ENCODE measurements around the gene IZUMO4.

IZUMO4 gene

DNA sequence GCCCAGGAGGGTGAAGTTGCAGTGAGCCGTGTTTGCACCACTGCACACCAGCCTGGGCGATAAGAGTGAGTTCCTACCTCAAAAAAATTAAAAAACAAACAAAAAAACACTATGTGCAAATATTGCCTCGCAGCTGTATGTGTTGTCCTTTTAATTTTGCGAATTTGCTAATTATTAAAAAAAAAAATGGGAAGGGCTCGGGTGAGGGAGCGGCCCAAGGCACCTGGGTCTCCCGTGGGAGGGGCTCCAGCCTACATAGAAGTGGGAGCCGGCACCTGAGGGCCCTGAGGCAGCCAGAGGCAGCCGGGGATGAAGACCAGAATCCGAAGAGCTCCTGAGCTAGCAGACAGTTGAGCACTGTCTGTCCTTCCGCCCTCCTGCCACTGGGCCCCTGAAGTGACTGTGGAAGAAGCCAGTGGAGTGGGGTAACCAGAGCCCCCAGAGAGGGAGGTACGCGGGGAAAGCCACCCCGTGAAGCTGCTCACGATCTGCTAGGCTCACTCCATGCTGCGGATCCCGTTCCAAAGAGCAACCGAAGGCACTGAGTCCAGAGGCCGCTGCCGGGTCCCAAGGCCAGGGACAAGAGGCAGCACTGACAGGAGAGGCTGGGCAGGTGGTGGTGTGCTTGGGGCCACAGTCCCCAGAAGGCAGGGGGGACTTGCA, 6.5 kb downstream of the IZUMO4 start:
- no peak for DNase-seq (ENCODE audit: low read depth in 2 of 2, low spot score in 1 of 2)

DNA sequence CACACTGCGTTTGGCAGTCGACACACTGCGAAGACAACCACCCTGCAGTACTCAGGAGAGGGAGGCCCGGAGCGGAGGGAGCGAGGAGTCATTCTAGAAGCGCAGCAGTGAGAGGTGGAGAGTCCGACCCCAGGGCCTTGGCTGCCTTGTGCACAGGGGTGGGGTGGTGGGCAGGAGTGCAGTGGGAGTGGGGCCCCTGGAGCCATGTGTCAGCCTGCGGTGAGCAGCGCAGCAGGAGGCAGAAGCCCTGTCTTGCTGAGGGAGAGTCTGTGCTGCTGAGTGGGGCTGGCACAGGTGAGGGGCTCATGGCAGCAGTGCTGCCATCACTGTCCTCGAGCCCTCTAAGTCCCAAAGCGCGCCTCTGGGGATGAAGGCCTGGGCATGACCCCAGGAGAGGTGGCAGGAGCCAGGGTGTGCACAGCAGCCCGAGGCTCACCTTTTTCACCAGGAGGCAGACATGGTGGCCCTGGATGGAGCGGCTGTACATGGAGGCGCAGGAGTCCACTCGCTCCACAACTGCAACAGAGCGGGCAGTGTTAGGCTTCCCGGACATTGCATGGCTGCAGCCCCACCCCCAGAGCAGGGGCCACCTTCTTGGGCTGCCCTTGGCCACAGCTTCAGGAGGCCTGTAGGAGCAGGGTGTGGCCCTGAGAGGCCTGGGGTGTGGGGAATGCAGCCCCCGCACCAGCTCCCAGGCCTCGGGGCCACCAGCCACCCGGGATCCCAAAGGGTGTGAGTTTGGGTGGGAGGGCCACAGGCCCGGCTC, 11.7 kb downstream of the IZUMO4 start:
- DNase-seq (ENCODE audit: low read depth in 2 of 2, low spot score in 1 of 2): no peak

DNA sequence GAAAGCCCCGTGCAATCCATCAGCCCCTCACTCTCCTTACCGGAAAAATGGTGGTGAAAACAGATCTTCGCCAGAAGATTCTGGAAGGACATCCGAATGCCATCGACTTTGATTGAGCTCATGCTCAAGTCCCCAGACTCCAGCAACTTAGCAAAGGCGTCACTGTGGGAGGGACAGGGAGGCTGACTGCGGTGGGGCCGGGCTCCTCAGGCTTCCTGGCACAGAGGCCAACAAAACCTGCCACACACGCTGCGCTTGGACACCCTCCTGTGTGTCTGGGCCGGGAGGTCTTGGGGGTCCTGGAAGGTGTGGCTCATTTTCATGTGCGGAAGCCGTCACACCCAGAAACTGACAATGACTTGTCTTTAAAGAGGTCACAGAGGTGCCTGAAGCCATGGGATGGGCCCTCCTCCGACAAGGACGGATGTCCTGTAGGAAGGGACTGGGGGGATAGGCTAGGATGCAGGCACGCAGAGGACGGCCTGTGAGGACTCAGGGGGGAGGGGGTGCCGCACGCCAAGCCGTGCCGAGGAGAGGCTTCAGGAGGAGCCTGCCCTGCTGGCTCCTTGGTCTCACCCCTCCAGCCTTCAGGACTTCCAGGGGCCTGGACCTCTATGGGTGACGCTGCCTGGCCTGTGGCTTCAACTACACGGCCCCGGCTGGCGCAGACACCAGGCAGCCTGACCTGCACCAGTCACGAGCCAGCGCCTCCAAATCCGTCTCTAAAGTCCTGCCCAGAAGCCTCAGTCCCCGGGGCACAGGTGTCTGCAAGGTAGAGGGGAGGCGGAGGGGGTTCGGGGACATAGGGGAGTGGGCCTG, 12.5 kb downstream of the IZUMO4 start:
- no peak for DNase-seq (ENCODE audit: low read depth in 2 of 2, low spot score in 1 of 2)

DNA sequence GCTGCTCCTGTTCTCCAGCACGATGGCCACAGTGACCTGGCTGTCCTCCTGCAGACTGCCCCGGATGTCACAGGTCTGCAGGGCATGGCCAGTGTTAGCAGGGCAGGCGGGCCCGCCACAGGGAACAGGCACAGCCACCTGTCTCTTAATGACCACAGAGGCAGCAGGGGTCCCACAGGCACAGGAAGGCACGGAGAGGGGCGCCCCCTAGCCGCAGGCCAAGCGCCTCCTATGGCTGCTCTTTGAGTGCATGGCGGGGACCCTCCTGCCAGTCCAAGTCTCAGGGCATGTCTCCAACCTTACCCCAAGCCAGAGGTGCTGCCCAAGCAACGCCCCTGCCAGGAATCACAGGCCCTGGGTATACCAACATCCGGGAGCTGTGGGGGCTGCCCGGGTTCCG, 14.1 kb downstream of the IZUMO4 start:
- no peak for DNase-seq (ENCODE audit: low read depth in 2 of 2, low spot score in 1 of 2)

DNA sequence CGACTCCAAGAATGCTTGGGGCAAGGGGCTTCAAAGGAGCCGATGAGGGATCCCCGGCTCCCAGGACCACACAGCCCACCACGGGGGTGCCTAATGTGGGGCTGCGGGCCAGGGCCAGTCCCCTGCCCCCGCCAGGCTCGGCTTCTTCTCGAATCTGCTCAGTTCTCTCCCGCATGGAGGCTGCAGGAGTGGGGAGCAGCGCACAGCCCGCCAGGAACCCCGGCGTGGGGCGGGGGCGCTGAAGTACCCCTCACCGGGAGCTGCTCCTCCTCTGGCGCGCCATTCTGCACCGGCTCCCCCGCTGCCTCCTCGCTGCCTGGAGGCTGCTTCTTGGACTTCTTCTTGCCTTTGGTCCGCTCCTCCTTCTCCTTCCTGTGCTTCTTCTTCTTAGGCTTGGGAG, 14.7 kb downstream of the IZUMO4 start:
- DNase-seq (ENCODE audit: low read depth in 2 of 2, low spot score in 1 of 2): no peak

DNA sequence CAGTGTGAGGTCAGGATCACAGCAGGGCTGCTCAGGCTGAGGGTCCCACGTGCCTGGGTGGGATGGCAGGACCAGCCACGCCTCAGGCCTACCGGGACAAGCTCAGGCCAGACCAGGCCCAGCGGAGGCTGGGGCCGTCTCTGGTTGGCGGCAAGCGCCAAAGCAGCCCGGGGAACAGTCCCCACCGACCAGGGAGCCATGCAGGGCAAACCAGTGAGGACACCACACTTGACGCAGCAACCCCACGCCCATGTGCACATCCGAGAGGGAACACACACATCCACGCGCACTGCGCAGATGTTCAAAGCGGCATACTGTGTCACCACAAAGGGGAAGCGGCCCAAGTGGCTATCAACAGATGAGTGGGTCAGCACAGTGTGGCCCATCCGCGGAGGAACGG, 15.2 kb downstream of the IZUMO4 start:
- no peak for DNase-seq (ENCODE audit: low read depth in 2 of 2, low spot score in 1 of 2)

GRCh38 chr19:2112516-2113320, 16.0 kb downstream of the IZUMO4 start:
- no peak for DNase-seq (ENCODE audit: low read depth in 2 of 2, low spot score in 1 of 2)

- DNase-seq (ENCODE audit: low read depth in 2 of 2, low spot score in 1 of 2): no peak
Observed at GRCh38 chr19:2113439-2114211, 16.9 kb downstream of the IZUMO4 start.

DNA sequence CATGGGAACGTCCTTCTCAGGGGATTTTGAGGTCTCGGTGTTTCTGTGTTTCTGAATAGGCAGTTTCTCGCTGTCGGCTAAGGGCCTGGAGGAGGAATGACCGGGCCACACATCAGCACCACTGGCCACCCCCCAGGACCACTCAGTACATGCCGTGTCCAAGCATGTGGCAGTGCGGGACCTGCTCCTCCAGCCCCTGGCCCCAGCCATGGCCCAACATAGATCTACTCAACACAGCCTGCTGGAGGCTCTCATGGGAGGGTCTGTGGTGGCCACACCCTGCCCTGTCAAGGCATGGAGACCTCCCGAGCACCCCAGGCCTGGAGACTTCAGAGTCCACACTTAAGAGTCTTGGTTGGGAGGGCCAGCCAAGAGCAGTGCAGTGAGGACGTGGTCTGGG, 17.5 kb downstream of the IZUMO4 start:
- no peak for DNase-seq (ENCODE audit: low read depth in 2 of 2, low spot score in 1 of 2)

DNA sequence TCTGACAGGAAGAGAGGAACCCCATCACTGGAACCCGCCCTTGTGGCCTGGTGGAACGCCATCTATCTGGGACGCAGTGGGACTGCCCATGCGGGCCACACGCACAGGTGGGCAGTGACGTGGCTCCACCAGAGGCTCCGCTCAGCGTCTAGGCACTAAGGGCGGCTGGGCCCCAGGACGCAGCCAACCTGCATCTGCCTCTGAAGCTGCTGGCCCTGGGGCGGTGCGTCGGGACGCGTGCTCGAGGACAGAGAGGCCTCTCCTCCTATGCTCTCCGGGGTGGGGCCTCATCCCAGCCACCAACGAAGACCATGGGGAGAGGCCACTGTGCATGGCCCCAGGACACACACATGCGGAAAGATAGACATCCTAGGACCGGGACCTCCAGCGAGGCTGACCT, 18.1 kb downstream of the IZUMO4 start:
- DNase-seq (ENCODE audit: low read depth in 2 of 2, low spot score in 1 of 2): no peak

GRCh38 chr19:2115324-2115723, 18.6 kb downstream of the IZUMO4 start:
- DNase-seq (ENCODE audit: low read depth in 2 of 2, low spot score in 1 of 2): no peak

GRCh38 chr19:2115911-2116426, 19.3 kb downstream of the IZUMO4 start:
- DNase-seq (ENCODE audit: low read depth in 2 of 2, low spot score in 1 of 2): no peak

DNA sequence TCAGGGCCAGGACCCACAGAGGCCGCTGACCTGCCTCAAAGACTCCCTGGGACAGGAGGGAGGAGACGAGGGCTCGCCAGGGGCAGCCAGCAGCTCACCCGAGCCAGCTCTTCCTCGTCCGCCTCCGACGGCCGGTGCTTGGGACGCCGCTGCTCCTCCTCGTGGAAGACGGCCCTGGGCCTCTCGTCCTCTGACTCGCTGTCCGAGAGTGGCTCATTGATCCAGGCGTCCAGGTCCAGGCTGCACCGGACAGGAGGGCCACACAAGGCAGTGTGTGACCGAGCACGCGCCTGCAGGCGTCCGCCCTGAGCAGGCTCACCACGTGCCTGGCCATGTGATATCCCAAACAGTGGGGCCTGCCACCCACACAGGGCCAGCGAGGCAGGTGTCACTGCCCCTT, 19.8 kb downstream of the IZUMO4 start:
- DNase-seq (ENCODE audit: low read depth in 2 of 2, low spot score in 1 of 2): no peak

DNA sequence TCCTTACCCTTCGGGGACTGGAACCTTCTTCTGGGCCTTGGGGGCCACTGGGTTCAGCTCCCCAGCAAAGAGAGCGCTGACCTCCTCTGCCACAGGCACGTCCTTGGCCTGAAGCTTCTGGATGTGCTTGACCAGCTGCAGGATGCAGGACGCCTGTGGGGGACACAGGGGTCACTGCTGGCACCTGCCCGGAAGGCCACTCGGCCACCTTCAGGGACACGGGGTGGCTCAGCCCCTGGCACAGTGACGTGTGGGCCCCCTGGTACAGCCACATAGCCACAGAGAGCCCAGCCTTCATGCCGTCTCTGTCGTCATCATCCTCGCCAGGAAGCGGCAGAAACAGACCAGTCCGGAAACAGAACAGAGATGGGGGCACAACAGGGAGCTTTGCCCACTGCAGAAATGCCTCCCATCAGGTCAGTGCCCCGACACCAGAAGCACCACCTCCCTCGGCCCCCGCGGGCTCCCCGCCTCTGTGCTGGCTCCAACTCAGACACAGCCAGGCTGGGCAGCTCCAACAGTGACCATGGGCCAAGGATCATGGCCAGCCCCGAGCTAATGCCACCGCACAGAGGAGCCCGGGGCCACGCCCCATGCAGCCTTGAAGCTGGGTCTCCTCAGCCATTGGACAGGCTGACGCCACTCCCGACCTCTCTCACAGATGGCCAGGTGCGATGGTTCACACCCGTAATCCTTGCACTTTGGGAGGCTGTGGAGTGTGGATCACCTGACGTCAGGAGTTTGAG, 20.7 kb downstream of the IZUMO4 start:
- DNase-seq (ENCODE audit: low read depth in 2 of 2, low spot score in 1 of 2): no peak

DNA sequence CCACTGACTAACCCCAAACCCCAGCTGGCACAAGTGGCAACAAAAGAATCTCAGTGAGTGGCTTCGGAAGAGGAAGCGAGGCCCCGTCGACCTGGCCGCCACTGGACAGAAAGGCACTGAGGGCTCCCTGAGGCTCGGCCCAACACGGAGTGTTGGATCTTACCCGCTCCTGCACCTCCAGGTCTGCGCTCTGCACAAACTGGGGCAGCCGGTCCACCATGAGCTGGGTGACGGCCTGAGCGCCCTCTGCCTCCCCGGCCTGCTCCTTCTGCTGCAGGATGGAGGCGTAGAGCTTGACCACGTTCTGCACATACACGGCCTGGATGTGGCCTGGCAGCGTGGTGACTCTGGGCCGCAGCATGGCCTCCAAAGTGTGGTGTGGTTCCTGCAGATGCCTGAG, 21.7 kb downstream of the IZUMO4 start:
- no peak for DNase-seq (ENCODE audit: low read depth in 2 of 2, low spot score in 1 of 2)

GRCh38 chr19:2119921-2120785, 23.4 kb downstream of the IZUMO4 start:
- no peak for DNase-seq (ENCODE audit: low read depth in 2 of 2, low spot score in 1 of 2)

DNA sequence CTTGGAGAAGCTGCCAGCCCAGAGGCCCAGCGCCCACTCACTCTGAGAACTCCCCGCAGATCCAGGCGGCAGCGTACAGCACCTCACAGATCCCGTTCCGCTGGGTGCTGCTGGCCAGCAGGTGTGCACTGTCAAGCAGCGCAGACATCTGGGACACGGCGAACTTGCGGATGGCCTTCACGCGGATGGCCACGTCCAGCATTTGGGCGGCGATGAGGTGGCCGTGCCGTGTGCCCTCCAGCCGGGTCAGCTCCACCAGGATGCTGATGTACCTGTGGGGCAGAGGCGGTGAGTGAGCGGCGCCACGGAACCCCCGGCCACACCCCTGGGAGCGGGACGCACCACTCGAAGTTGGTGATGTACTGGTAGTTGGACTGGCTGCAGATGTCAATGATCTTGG, 24.1 kb downstream of the IZUMO4 start:
- DNase-seq (ENCODE audit: low read depth in 2 of 2, low spot score in 1 of 2): no peak

- DNase-seq (ENCODE audit: low read depth in 2 of 2, low spot score in 1 of 2): no peak
Observed at GRCh38 chr19:2121416-2122051, 24.8 kb downstream of the IZUMO4 start.
